Fibroblast of skin of left biceps (primary cell): Measurements from ENCODE around the gene DHRS13.
"Not testable (repeated sequence)": the region's sequence is repeated elsewhere in the genome, so short reads cannot be mapped to it uniquely, and the experiment has no call there.

Source experiments
- DNase-seq, 2 experiments: peaks; one replicate each; pipeline ENCODE4 v3.0.0-alpha.2; 2013; ENCODE audit warnings: low read depth in 2 of 2

DHRS13 gene

GRCh38 chr17:28903546-28903841, 615 bp upstream of the DHRS13 start:
- not testable (repeated sequence) for DNase-seq

GRCh38 chr17:28901866-28902818, 737 bp downstream of the DHRS13 start:
- no peak for DNase-seq

- no peak for DNase-seq
Observed at GRCh38 chr17:28900986-28901726, 1.7 kb downstream of the DHRS13 start.

GRCh38 chr17:28899212-28899815, 3.6 kb downstream of the DHRS13 start:
- no peak for DNase-seq

GRCh38 chr17:28898527-28898955, 4.3 kb downstream of the DHRS13 start:
- no peak for DNase-seq

GRCh38 chr17:28897769-28898526, 4.9 kb downstream of the DHRS13 start:
- no peak for DNase-seq

- no peak for DNase-seq
Observed at GRCh38 chr17:28896884-28897768, 5.8 kb downstream of the DHRS13 start, which contains the start of gene FLOT2. Gene FLOT2 (minus strand): TSS chr17:28897733. CDS start chr17:28897574, 159 bp downstream.

GRCh38 chr17:28896491-28896883, 6.4 kb downstream of the DHRS13 start:
- no peak for DNase-seq

- no peak for DNase-seq
Observed at GRCh38 chr17:28895794-28896447, 7.0 kb downstream of the DHRS13 start.

GRCh38 chr17:28893248-28894183, 9.4 kb downstream of the DHRS13 start:
- not testable (repeated sequence) for DNase-seq

GRCh38 chr17:28892024-28892423, 10.9 kb downstream of the DHRS13 start:
- DNase-seq, result no peak

GRCh38 chr17:28891201-28891600, 11.7 kb downstream of the DHRS13 start:
- no peak for DNase-seq

GRCh38 chr17:28889996-28890395, 12.9 kb downstream of the DHRS13 start:
- DNase-seq, result no peak

- DNase-seq, result no peak
Observed at GRCh38 chr17:28888832-28889231, 14.0 kb downstream of the DHRS13 start.

- no peak for DNase-seq
Observed at GRCh38 chr17:28887871-28888471, 14.9 kb downstream of the DHRS13 start.

- no peak for DNase-seq
Observed at GRCh38 chr17:28885951-28886350, 16.9 kb downstream of the DHRS13 start.

GRCh38 chr17:28885363-28885762, 17.5 kb downstream of the DHRS13 start:
- DNase-seq, result no peak

GRCh38 chr17:28883967-28884702, 18.7 kb downstream of the DHRS13 start:
- no peak for DNase-seq
